GM18498 (cell line): ENCODE measurements around the gene ADGRG7.

Source experiments
- ATAC-seq: cut with Tn5 transposase; IDR thresholded peaks from one replicate; pipeline ENCODE4 v1.9.1; 2021; ENCODE audit warnings: mild to moderate bottlenecking, moderate library complexity; ENCODE audit not compliant: unreplicated experiment

Gene ADGRG7

GRCh38 chr3:100732435-100732834 is 123.0 kb downstream of the ADGRG7 start:
- no peak for ATAC-seq

DNA sequence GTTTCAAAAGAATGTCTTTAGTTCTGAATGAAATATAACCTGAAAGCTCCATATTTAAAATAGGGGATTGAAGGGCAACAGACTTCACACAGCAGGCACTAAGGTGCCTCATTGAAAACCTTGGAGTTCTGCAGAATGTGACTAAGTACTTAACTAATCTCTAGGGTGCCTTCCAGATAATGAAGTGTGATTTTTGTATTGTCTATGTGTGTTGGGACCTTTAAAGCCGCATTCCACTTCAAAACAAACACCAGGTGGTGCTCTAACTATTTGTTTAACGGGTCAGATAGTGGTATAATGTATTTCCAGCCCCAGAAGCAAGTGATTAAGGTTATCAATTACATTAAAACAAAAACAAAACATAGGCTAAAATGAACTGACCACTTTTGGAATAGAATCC is 127.9 kb downstream of the ADGRG7 start:
- ATAC-seq: no peak

- no peak for ATAC-seq
These were observed 130.8 kb downstream of the ADGRG7 start for GRCh38 chr3:100740207-100740606.

- ATAC-seq: no peak
These were observed 134.1 kb downstream of the ADGRG7 start for GRCh38 chr3:100743535-100743934.

DNA sequence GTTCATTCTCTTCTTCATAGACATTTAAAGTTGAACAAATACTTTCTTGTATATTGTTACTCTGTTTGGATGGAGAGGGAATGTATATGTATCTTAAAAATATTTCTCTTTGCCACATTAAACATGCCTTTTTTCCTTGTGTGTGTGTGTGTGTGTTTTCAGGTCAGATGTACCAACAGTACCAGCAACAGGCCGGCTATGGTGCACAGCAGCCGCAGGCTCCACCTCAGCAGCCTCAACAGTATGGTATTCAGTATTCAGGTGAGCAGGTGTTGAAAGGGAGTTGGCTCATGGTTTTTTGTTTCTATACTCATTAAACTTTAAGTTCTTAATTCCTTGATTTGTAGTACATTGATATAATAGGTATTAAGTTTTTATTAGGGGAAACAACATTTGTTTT is 135.3 kb downstream of the ADGRG7 start:
- ATAC-seq: no peak
